SU-DHL-6 (cell line): ENCODE measurements around the gene KAZALD1.

Source experiments
- H2AFZ ChIP-seq: fragments of 200-600 bp; sonication (generic); 2 replicates; pipeline ENCODE4 v1.6.1; 2014; ENCODE audit warnings: low read depth, mild to moderate bottlenecking, moderate library complexity, mixed read lengths, antibody characterized with exemption, low read length; ENCODE audit not compliant: severe bottlenecking
- H3F3A ChIP-seq: fragments of 200-600 bp; shearing (Covaris generic); 2 replicates; pipeline ENCODE4 v1.6.0; 2016; ENCODE audit warnings: antibody characterized with exemption, mild to moderate bottlenecking; ENCODE audit not compliant: insufficient read depth
- H3K27ac ChIP-seq: fragments of 200-600 bp; sonication (generic); 2 replicates; pipeline ENCODE4 v1.5.1; 2016; ENCODE audit warnings: low read depth, mild to moderate bottlenecking, low read length, moderate library complexity, mixed read lengths
- H3K27me3 ChIP-seq: fragments of 200-600 bp; sonication (generic), shearing (Covaris generic); 2 replicates; pipeline ENCODE4 v1.6.0; 2014; ENCODE audit warnings: mild to moderate bottlenecking, low read length
- H3K36me3 ChIP-seq: fragments of 200-600 bp; sonication (generic); 2 replicates; pipeline ENCODE4 v1.6.1; 2014; ENCODE audit warnings: mild to moderate bottlenecking, low read length, mixed read lengths
- H3K4me2 ChIP-seq: fragments of 300-600, 200-600 bp; shearing (Covaris generic), sonication (generic); 2 replicates; pipeline ENCODE4 v1.6.0; 2014; ENCODE audit warnings: low read length, low read depth, mild to moderate bottlenecking; ENCODE audit not compliant: poor library complexity, severe bottlenecking
- H3K4me3 ChIP-seq: fragments of 200-600 bp; sonication (generic); 2 replicates; pipeline ENCODE4 v1.5.1; 2014; ENCODE audit warnings: antibody characterized with exemption, low read length, mild to moderate bottlenecking, mixed read lengths; ENCODE audit not compliant: insufficient read depth, poor library complexity, severe bottlenecking
- H3K79me2 ChIP-seq: fragments of 200-600 bp; sonication (generic); 2 replicates; pipeline ENCODE4 v1.6.1; 2014; ENCODE audit warnings: mild to moderate bottlenecking, low read length, moderate library complexity; ENCODE audit not compliant: insufficient read depth
- H3K9ac ChIP-seq: fragments of 200-600 bp; sonication (generic); 2 replicates; pipeline ENCODE4 v1.7.0; 2014; ENCODE audit warnings: mild to moderate bottlenecking, low read length
- H3K9me2 ChIP-seq: fragments of 200-600 bp; sonication (generic); replicated peaks from 2 replicates; pipeline ENCODE4 v1.6.1; 2014; ENCODE audit warnings: low read length; ENCODE audit not compliant: insufficient read depth
- H3K9me3 ChIP-seq: fragments of 200-600 bp; sonication (generic); 2 replicates; pipeline ENCODE4 v1.6.1; 2014; ENCODE audit warnings: low read length, mixed read lengths; ENCODE audit not compliant: insufficient read depth
- H4K20me1 ChIP-seq: fragments of 200-600 bp; sonication (generic); 2 replicates; pipeline ENCODE4 v1.6.1; 2014; ENCODE audit warnings: low read depth, mild to moderate bottlenecking, antibody characterized with exemption, low read length, moderate library complexity, mixed read lengths
- CTCF ChIP-seq: fragments of 200-600 bp; sonication (generic); IDR thresholded peaks from one replicate; pipeline ENCODE4 v1.5.1; 2017; ENCODE audit warnings: antibody characterized with exemption, mild to moderate bottlenecking, low read length, moderate library complexity; ENCODE audit not compliant: insufficient read depth, poor library complexity, severe bottlenecking
- EZH2phosphoT487 ChIP-seq: fragments of 200-600 bp; sonication (generic), shearing (Covaris generic); conservative IDR thresholded peaks from 2 replicates; pipeline ENCODE4 v1.6.1; 2018; ENCODE audit warnings: mild to moderate bottlenecking, antibody characterized with exemption, low read length, moderate library complexity, mixed read lengths

Gene KAZALD1

GRCh38 chr10:101021692-101022251, 40.0 kb upstream of the KAZALD1 start:
- Histone ChIP-seq H3K4me3 (no peak overlapping the region), H4K20me1 (no peaks in the 10 kb centered on the region), H3K27ac (no peak overlapping the region), H3K4me2 (no peak overlapping the region), H3K36me3 (no peaks in the 10 kb centered on the region), H2AFZ (no peak overlapping the region), H3F3A (no peaks in the 10 kb centered on the region), H3K79me2 (no peaks in the 10 kb centered on the region), H3K9me3 (no peaks in the 10 kb centered on the region), H3K9me2 (no peaks in the 10 kb centered on the region), H3K9ac (no peak overlapping the region), H3K27me3 (no peaks in the 10 kb centered on the region)
- TF ChIP-seq EZH2phosphoT487 (no peak), CTCF (no peak)

- Histone ChIP-seq H4K20me1 (no peaks in the 10 kb centered on the region), H3K9me2 (no peaks in the 10 kb centered on the region), H3K79me2 (no peaks in the 10 kb centered on the region), H3K9me3 (no peaks in the 10 kb centered on the region), H3K36me3 (no peaks in the 10 kb centered on the region), H3K27me3 (no peaks in the 10 kb centered on the region), H3K4me2 (no peak overlapping the region), H2AFZ (no peak overlapping the region), H3F3A (no peaks in the 10 kb centered on the region), H3K4me3 (no peak overlapping the region), H3K27ac (no peak overlapping the region), H3K9ac (no peak overlapping the region)
- TF ChIP-seq CTCF (no peak), EZH2phosphoT487 (no peak)
These were observed 38.7 kb upstream of the KAZALD1 start for GRCh38 chr10:101022967-101023705.

- Histone ChIP-seq H3K4me3 (no peak overlapping the region), H2AFZ (no peak overlapping the region), H3F3A (no peaks in the 10 kb centered on the region), H3K9ac (no peak overlapping the region), H3K27ac (no peak overlapping the region), H3K79me2 (no peaks in the 10 kb centered on the region), H3K36me3 (no peaks in the 10 kb centered on the region), H3K9me2 (no peaks in the 10 kb centered on the region), H4K20me1 (no peaks in the 10 kb centered on the region), H3K9me3 (no peaks in the 10 kb centered on the region), H3K27me3 (no peaks in the 10 kb centered on the region), H3K4me2 (no peak overlapping the region)
- TF ChIP-seq EZH2phosphoT487, result no peak
- no peak for TF ChIP-seq CTCF
These were observed 34.6 kb upstream of the KAZALD1 start for GRCh38 chr10:101027106-101027720.
